H1 (cell line): ENCODE results near the gene CEP350. TPM values are rescaled to one million over a fixed set of nuclear protein-coding genes. Genes with fewer than 3 reads are reported as not detected.

Source experiments
- CTCF ChIA-PET: fragments of 300-600 bp; sonication (Branson Sonifier 250); formaldehyde crosslinking; loops from one replicate; lab custom pipeline; 2021; ENCODE audit not compliant: partially characterized antibody; lab: Charles Lee
- POLR2A ChIA-PET: fragments of 300-600 bp; sonication (Branson Sonifier 250); formaldehyde crosslinking; loops from one replicate; lab custom pipeline; 2021; ENCODE audit warnings: inconsistent platforms; ENCODE audit not compliant: partially characterized antibody; lab: Charles Lee
- DNase-seq, 2 experiments: peaks; one replicate each; pipeline versions ENCODE4 v3.0.0 to v3.0.0-alpha.2; 2010 to 2022; ENCODE audit warnings: low spot score in 2 of 2, low read depth in 1 of 2, mixed read lengths in 1 of 2
- FAIRE-seq: peaks from 2 replicates; lab custom pipeline; 2011; peaks lifted over from hg19 to GRCh38; lab: Jason Lieb, UNC
- H2AFZ ChIP-seq: 2 replicates; pipeline ENCODE4 v1.8.1; 2012; ENCODE audit warnings: low read length, inconsistent platforms
- H2AK5ac ChIP-seq: 2 replicates; pipeline ENCODE4 v1.6.1; 2013; ENCODE audit warnings: low read depth, low read length
- H2BK120ac ChIP-seq: replicated peaks from 2 replicates; pipeline ENCODE3; 2013; ENCODE audit warnings: low read depth, low read length, inconsistent platforms
- H2BK12ac ChIP-seq: 2 replicates; pipeline ENCODE4 v1.6.1; 2013; ENCODE audit warnings: low read depth, low read length
- H2BK15ac ChIP-seq: 2 replicates; pipeline ENCODE4 v1.6.1; 2013; ENCODE audit warnings: low read length
- H2BK20ac ChIP-seq: 2 replicates; pipeline ENCODE4 v1.6.1; 2013; ENCODE audit warnings: low read length
- H2BK5ac ChIP-seq: 2 replicates; pipeline ENCODE4 v1.6.1; 2013; ENCODE audit warnings: low read depth, low read length
- H3K14ac ChIP-seq: 2 replicates; pipeline ENCODE4 v1.6.1; 2013; ENCODE audit warnings: inconsistent platforms; ENCODE audit not compliant: insufficient read length
- H3K18ac ChIP-seq: 2 replicates; pipeline ENCODE4 v1.6.1; 2013; ENCODE audit warnings: low read length; ENCODE audit errors: extremely low read depth
- H3K23ac ChIP-seq: 2 replicates; pipeline ENCODE4 v1.6.1; 2013; ENCODE audit warnings: inconsistent platforms; ENCODE audit not compliant: insufficient read length
- H3K23me2 ChIP-seq: 2 replicates; pipeline ENCODE4 v1.6.1; 2013; ENCODE audit warnings: low read depth, low read length
- H3K27ac ChIP-seq: 2 replicates; pipeline ENCODE4 v1.6.1; 2011; ENCODE audit warnings: low read depth, low read length, inconsistent platforms
- H3K27me3 ChIP-seq, 4 experiments: replicated peaks in 1 of 4; 1 replicate in 1 of 4; 2 replicates in 3 of 4; pipeline versions ENCODE4 v1.6.1 to v1.8.1; 2011 to 2013; ENCODE audit warnings: low read length in 3 of 4, mild to moderate bottlenecking in 3 of 4, inconsistent platforms in 2 of 4, mixed read lengths in 2 of 4, moderate library complexity in 1 of 4; ENCODE audit not compliant: control insufficient read depth in 3 of 4, insufficient read depth in 3 of 4; ENCODE audit errors: extremely low read depth in 1 of 4
- H3K36me3 ChIP-seq, 4 experiments: 2 replicates each; pipeline versions ENCODE4 v1.6.1 to v1.8.1; 2011 to 2013; ENCODE audit warnings: mild to moderate bottlenecking in 4 of 4, low read length in 3 of 4, moderate library complexity in 2 of 4, control low read depth in 1 of 4, inconsistent platforms in 1 of 4; ENCODE audit not compliant: insufficient read depth in 4 of 4, control insufficient read depth in 2 of 4
- H3K4ac ChIP-seq: replicated peaks from 2 replicates; pipeline ENCODE3; 2013; ENCODE audit warnings: low read length, low read depth, mixed read lengths, inconsistent platforms; ENCODE audit not compliant: insufficient read length
- H3K4me1 ChIP-seq, 4 experiments: replicated peaks in 1 of 4; 1 replicate in 1 of 4; 2 replicates in 3 of 4; pipeline versions ENCODE4 v1.6.1 to v1.8.1; 2011 to 2013; ENCODE audit warnings: low read length in 3 of 4, inconsistent platforms in 2 of 4, mixed read lengths in 1 of 4; ENCODE audit not compliant: insufficient read depth in 4 of 4, control insufficient read depth in 3 of 4
- H3K4me2 ChIP-seq, 2 experiments: 2 replicates each; pipeline versions ENCODE4 v1.6.1 to v1.8.1; 2011 to 2013; ENCODE audit warnings: low read depth in 2 of 2, low read length in 2 of 2, control low read depth in 1 of 2, inconsistent platforms in 1 of 2, mild to moderate bottlenecking in 1 of 2; ENCODE audit not compliant: insufficient read depth in 1 of 2
- H3K4me3 ChIP-seq, 4 experiments: fragments of 200-600, 300-600 bp in 1 of 4; sonication (generic), shearing (Covaris generic), sonication (Bioruptor Twin) in 1 of 4; 2 replicates each; pipeline versions ENCODE4 v1.5.1 to v1.8.1; 2011 to 2016; ENCODE audit warnings: low read length in 4 of 4, low read depth in 3 of 4, control low read depth in 2 of 4, inconsistent platforms in 2 of 4, mild to moderate bottlenecking in 2 of 4, mixed read lengths in 1 of 4, moderate library complexity in 1 of 4; ENCODE audit not compliant: insufficient read depth in 2 of 4; ENCODE audit errors: extremely low read depth in 1 of 4
- H3K56ac ChIP-seq: replicated peaks from 2 replicates; pipeline ENCODE3; 2013; ENCODE audit warnings: low read depth, mild to moderate bottlenecking, mixed read lengths, low read length, inconsistent platforms; ENCODE audit not compliant: insufficient read length
- H3K79me1 ChIP-seq: 2 replicates; pipeline ENCODE4 v1.6.1; 2013; ENCODE audit warnings: low read depth, low read length, control low read depth
- H3K79me2 ChIP-seq, 2 experiments: 2 replicates each; pipeline versions ENCODE4 v1.6.1 to v1.8.1; 2012 to 2013; ENCODE audit warnings: low read length in 2 of 2, mild to moderate bottlenecking in 2 of 2, inconsistent platforms in 1 of 2; ENCODE audit not compliant: insufficient read depth in 2 of 2, control insufficient read depth in 1 of 2
- H3K9ac ChIP-seq, 4 experiments: replicated peaks in 1 of 4; 1 replicate in 1 of 4; 2 replicates in 3 of 4; pipeline versions ENCODE4 v1.6.1 to v1.8.1; 2011 to 2013; ENCODE audit warnings: low read depth in 3 of 4, low read length in 3 of 4, control low read depth in 2 of 4, mild to moderate bottlenecking in 2 of 4, moderate library complexity in 2 of 4, inconsistent platforms in 1 of 4; ENCODE audit errors: extremely low read depth in 1 of 4
- H3K9me3 ChIP-seq, 2 experiments: 2 replicates each; pipeline versions ENCODE4 v1.6.1 to v1.8.1; 2012 to 2013; ENCODE audit warnings: mild to moderate bottlenecking in 2 of 2, moderate library complexity in 2 of 2, control low read depth in 1 of 2, inconsistent platforms in 1 of 2, low read depth in 1 of 2, low read length in 1 of 2, mixed read lengths in 1 of 2; ENCODE audit not compliant: insufficient read depth in 2 of 2
- H4K20me1 ChIP-seq, 2 experiments: replicated peaks in 1 of 2; 2 replicates each; pipeline versions ENCODE3 to v1.8.1; 2011 to 2013; ENCODE audit warnings: inconsistent platforms in 2 of 2, low read length in 2 of 2, mild to moderate bottlenecking in 1 of 2; ENCODE audit not compliant: insufficient read depth in 2 of 2, control insufficient read depth in 1 of 2
- H4K5ac ChIP-seq: 2 replicates; pipeline ENCODE4 v1.6.1; 2013; ENCODE audit warnings: low read length, low read depth, mixed read lengths, inconsistent platforms; ENCODE audit not compliant: insufficient read length
- H4K8ac ChIP-seq: 2 replicates; pipeline ENCODE4 v1.8.0; 2013; ENCODE audit warnings: mild to moderate bottlenecking, moderate library complexity, low read length, inconsistent platforms; ENCODE audit not compliant: insufficient read depth; ENCODE audit errors: extremely low read depth
- H4K91ac ChIP-seq: replicated peaks from 2 replicates; pipeline ENCODE3; 2013; ENCODE audit warnings: low read length, mixed read lengths, inconsistent platforms; ENCODE audit not compliant: insufficient read length
- CEBPB ChIP-seq: IDR thresholded peaks from 2 replicates; pipeline ENCODE4 v1.6.1; 2012; ENCODE audit warnings: low read depth, low read length
- CHD1 ChIP-seq: IDR thresholded peaks from 2 replicates; pipeline ENCODE4 v1.6.1; 2012; ENCODE audit warnings: low read depth, low read length, improper control_type of control experiment
- CTCF ChIP-seq, 3 experiments: IDR thresholded peaks; 1 replicate in 2 of 3; 2 replicates in 1 of 3; pipeline versions ENCODE4 v1.5.1 to v1.6.1; 2011; ENCODE audit warnings: low read length in 3 of 3, mild to moderate bottlenecking in 3 of 3, inconsistent platforms in 2 of 3, low read depth in 1 of 3, moderate library complexity in 1 of 3; ENCODE audit not compliant: insufficient read depth in 1 of 3; ENCODE audit errors: control extremely low read depth in 1 of 3
- RBBP5 ChIP-seq: IDR thresholded peaks from 2 replicates; pipeline ENCODE4 v1.7.1; 2012; ENCODE audit warnings: low read depth, mild to moderate bottlenecking, inconsistent platforms, low read length, moderate library complexity, borderline replicate concordance
- SIX5 ChIP-seq: IDR thresholded peaks from 2 replicates; pipeline ENCODE4 v1.6.1; 2011; ENCODE audit warnings: mild to moderate bottlenecking, low read depth, low read length
- SP2 ChIP-seq: IDR thresholded peaks from 2 replicates; pipeline ENCODE4 v1.6.1; 2012; ENCODE audit warnings: mild to moderate bottlenecking, low read length, inconsistent platforms
- SUZ12 ChIP-seq: fragments of 200-600 bp; sonication (generic); IDR thresholded peaks from 2 replicates; pipeline ENCODE4 v1.6.1; 2012; ENCODE audit warnings: mild to moderate bottlenecking, inconsistent platforms, low read length, moderate library complexity, mixed read lengths
- TAF1 ChIP-seq: IDR thresholded peaks from 2 replicates; pipeline ENCODE4 v1.6.1; 2011; ENCODE audit warnings: mild to moderate bottlenecking, low read depth, low read length
- TBP ChIP-seq: IDR thresholded peaks from 2 replicates; pipeline ENCODE4 v1.6.1; 2011; ENCODE audit warnings: low read depth, low read length, improper control_type of control experiment
- WGBS, 2 experiments: shearing (Covaris generic) in 1 of 2; methylation state at CpG; one replicate each; pipeline versions ENCODE4 v1.1.6 to v1.1.7; 2013 to 2015; ENCODE audit warnings: low lambda C conversion rate in 2 of 2, mixed read lengths in 2 of 2, inconsistent platforms in 1 of 2, low coverage in 1 of 2, missing lambda C conversion rate in 1 of 2; ENCODE audit not compliant: insufficient replicate concordance in 2 of 2, insufficient coverage in 1 of 2, insufficient read length in 1 of 2; ENCODE audit errors: extremely low coverage in 1 of 2, missing lambda C conversion rate in 1 of 2; 5-methylcytosine and 5-hydroxymethylcytosine counted together
- polyA plus RNA-seq, 7 experiments: library from polyadenylated mRNA; depleted of rRNA in 3 of 7; stranded (reverse) in 5 of 7; unstranded in 2 of 7; fragments of >200 nt in 5 of 7; fragments of 200-250 nt in 2 of 7; gene quantifications; 1 replicate in 5 of 7; 2 replicates in 1 of 7; 4 replicates in 1 of 7; pipeline versions ENCODE4 v1.2.1 to v1.2.3, GENCODE V29; 2011 to 2013; ENCODE audit warnings: missing spikeins in 2 of 7, mixed read lengths in 2 of 7
- total RNA-seq: library from RNA; stranded (reverse); fragmentation: NEBNext Ultra II Directional; extraction: Animal tissue kit (Norgen Biotek cat#: 25700); gene quantifications from 2 replicates; pipeline ENCODE4 v1.2.1, GENCODE V29; 2021

Gene CEP350
- total and polyA plus RNA-seq, 2 of the 8 experiments (the other 6 are each of a cell fraction or from before 2014, with no cell fraction given) = 5.6 to 39.4 TPM

- CTCF ChIA-PET = interaction anchor here (0.6 to 1.3 kb wide), 5 partner anchors 31 to 1007 kb away, joined by 3 to 4 read pairs (median 3); no protein-coding TSS in a partner anchor
- H3K9ac ChIP-seq = no peak overlapping the region
- no peaks in the 10 kb centered on the region for H4K20me1 ChIP-seq
- no peak for DNase-seq
- no peak overlapping the region for H3K27ac ChIP-seq
- H2AFZ ChIP-seq = no peak overlapping the region
- no peak overlapping the region for H3K4me2 ChIP-seq
- no peak for FAIRE-seq
- H3K79me1 ChIP-seq = no peaks in the 10 kb centered on the region
- H3K27me3 ChIP-seq = no peaks in the 10 kb centered on the region; a peak in 2 of 7 replicates
- no peak overlapping the region for H3K18ac ChIP-seq
- no peaks in the 10 kb centered on the region for H3K36me3 ChIP-seq
- H3K79me2 ChIP-seq = no peaks in the 10 kb centered on the region
- no peak overlapping the region for H4K8ac ChIP-seq
- no peak overlapping the region for H2BK5ac ChIP-seq
- no peak overlapping the region for H3K4ac ChIP-seq
- no peak overlapping the region for H3K56ac ChIP-seq
- H2BK12ac ChIP-seq = no peak overlapping the region
- H3K4me3 ChIP-seq = no peak overlapping the region
- H4K5ac ChIP-seq = no peak overlapping the region
- H3K9me3 ChIP-seq = no peaks in the 10 kb centered on the region
- no peak overlapping the region for H2AK5ac ChIP-seq
- H4K91ac ChIP-seq = no peak overlapping the region
- no peak overlapping the region for H3K23ac ChIP-seq
- H3K23me2 ChIP-seq = no peaks in the 10 kb centered on the region
- H3K4me1 ChIP-seq = no peaks in the 10 kb centered on the region
- POLR2A ChIA-PET = no interaction called here
- no peak overlapping the region for H2BK20ac ChIP-seq
- H2BK15ac ChIP-seq = no peak overlapping the region
- no peak overlapping the region for H3K14ac ChIP-seq
- 68% methylated on average over 1 of the region's 1 CpG; no CpG with 5 or more reads in 1 of the 2 experiments for WGBS, 2 experiments
- TF ChIP-seq TAF1 (no peak), CTCF (IDR thresholded peaks at IDR 0.05; ENCODE audit: control extremely low read depth in 1 of 3, insufficient read depth in 1 of 3, low read depth in 1 of 3, low read length in 3 of 3) (no peak), CEBPB (no peak), TBP (no peak), SIX5 (no peak), CHD1 (no peak), SP2 (no peak), RBBP5 (no peak), SUZ12 (no peak)
- H2BK120ac ChIP-seq = no peak overlapping the region
Measured at GRCh38 chr1:180135535-180135934, 180.9 kb downstream of the CEP350 start.
